Left ventricle myocardium inferior (tissue), 1 donor: ENCODE measurements around the gene SOWAHA. TPM values are rescaled to one million over a fixed set of nuclear protein-coding genes. Genes with fewer than 3 reads are reported as not detected.

Experiments used
- DNase-seq: peaks from one replicate; pipeline ENCODE4 v3.0.0-alpha.2; 2020
- H3K27ac ChIP-seq: fragments of 200-600 bp; replicated peaks from 2 replicates; pipeline ENCODE4 v1.8.0; 2021
- H3K27me3 ChIP-seq: fragments of 200-600 bp; 2 replicates; pipeline ENCODE4 v1.8.0; 2021; ENCODE audit warnings: low read depth
- H3K36me3 ChIP-seq: fragments of 200-600 bp; 2 replicates; pipeline ENCODE4 v1.8.0; 2021
- H3K4me1 ChIP-seq: fragments of 200-600 bp; 2 replicates; pipeline ENCODE4 v1.8.0; 2021
- H3K4me3 ChIP-seq: fragments of 200-600 bp; 2 replicates; pipeline ENCODE4 v1.8.0; 2021; ENCODE audit warnings: mild to moderate bottlenecking, moderate library complexity
- H3K9me3 ChIP-seq: fragments of 200-600 bp; replicated peaks from 2 replicates; pipeline ENCODE4 v1.8.0; 2021
- CTCF ChIP-seq: fragments of 200-600 bp; IDR thresholded peaks from 2 replicates; pipeline ENCODE4 v1.8.0; 2021; ENCODE audit warnings: antibody characterized with exemption, mild to moderate bottlenecking, borderline replicate concordance
- intact Hi-C: fragments of 100-400 bp; cut with micrococcal nuclease; formaldehyde crosslinking; loops from one replicate; pipeline ENCODE4 v1.11.0; 2022
- total RNA-seq: library from RNA; stranded (reverse); fragmentation: NEBNext Ultra II Directional; extraction: Animal tissue kit (Norgen Biotek cat#: 25700); gene quantifications from one replicate; pipeline ENCODE4 v1.2.1, GENCODE V29; 2021
- donor health status: DM: no; HTN: yes; CAD: no; lungs with severe emphysema.

Gene SOWAHA
- total RNA-seq, 1 donor from 2014 or later: not detected

DNA sequence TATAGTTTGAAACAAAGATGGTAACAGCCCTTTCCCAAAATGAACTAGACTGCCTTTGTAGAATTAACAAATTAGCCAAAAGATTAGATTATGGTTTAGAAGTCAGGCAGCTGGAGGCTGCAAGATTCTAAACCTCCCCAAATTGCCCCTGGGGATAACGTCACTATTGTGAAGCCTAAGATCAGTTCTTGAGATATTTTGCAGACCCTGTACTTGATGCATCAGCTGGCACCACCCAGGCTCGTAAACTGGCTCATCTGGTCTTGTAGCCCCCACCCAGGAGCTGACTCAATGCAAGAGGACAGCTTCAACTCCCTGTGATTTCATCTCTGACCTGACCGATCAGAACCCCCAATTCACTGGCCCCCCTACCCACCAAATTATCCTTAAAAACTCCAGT, 4.2 kb upstream of the SOWAHA start:
- H3K27me3 ChIP-seq: peaks cover 71% of the 10 kb centered on the region
- no peak overlapping the region for H3K4me3 ChIP-seq
- TF ChIP-seq CTCF: no peak
- H3K4me1 ChIP-seq: peaks cover 14% of the 10 kb centered on the region
- intact Hi-C loops: no loop called here
- DNase-seq: no peak
- H3K27ac ChIP-seq: no peak overlapping the region
- H3K36me3 ChIP-seq: no peaks in the 10 kb centered on the region
- H3K9me3 ChIP-seq: no peaks in the 10 kb centered on the region

DNA sequence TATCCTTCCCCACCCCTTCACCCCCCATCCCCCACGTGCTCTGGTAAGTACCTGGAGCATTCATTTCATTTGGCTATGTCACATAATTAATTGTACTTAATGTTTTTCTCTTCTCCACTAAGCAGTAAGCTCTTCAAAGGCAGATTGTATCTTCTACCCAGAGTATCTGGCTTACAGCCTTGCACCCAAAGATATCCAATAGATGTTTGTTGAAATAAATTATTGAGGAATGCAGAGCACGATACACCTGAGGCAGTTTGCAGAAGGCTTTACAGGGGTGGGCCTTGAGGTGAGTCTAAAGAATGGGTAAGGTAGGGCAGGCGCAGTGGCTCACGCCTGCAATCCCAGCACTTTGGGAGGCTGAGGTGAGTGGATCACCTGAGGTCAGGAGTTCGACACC, 2.5 kb upstream of the SOWAHA start:
- Histone ChIP-seq H3K27ac (no peak overlapping the region), H3K36me3 (no peaks in the 10 kb centered on the region), H3K27me3 (peaks cover 76% of the 10 kb centered on the region), H3K4me1 (peaks cover 19% of the 10 kb centered on the region), H3K4me3 (no peak overlapping the region), H3K9me3 (no peaks in the 10 kb centered on the region)
- intact Hi-C loops: loop anchor here (10.0 kb wide), 1 partner anchor 66 kb away; the partner anchor contains the start of gene CCNI2
- DNase-seq: no peak
- no peak for TF ChIP-seq CTCF

DNA sequence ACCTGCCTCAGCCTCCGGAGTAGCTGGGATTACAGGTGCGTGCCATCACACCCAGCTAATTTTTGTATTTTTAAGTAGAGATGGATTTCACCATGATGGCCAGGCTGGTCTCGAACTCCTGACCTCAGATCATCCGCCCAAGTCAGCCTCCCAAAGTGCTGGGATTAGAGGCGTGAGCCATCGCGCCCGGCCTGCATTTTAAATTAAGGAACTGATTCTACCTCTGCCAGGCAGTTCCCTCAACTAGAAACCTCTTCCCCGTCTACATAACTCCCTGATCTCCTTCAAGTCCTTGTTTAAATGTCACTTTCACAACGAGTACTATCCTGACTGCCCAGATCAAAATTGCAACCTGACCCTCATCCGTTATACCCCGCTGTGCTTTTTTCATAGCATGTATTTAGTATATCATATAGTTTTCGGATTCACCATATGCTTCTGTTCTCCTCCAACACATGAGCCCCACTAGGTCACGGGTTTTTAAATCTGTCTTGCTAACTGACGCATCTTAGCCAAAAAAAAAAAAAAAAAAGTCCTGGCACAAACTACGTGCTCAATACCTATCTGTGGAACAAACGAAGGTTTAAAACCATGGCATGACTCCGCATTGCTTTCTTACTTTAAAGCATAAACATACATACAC, 858 bp upstream of the SOWAHA start:
- TF ChIP-seq CTCF: no peak
- peaks cover 19% of the 10 kb centered on the region for H3K4me1 ChIP-seq
- H3K27me3 ChIP-seq: peaks cover 68% of the 10 kb centered on the region
- peak overlapping the region; percentile 66 for H3K4me3 ChIP-seq
- H3K27ac ChIP-seq: no peak overlapping the region
- DNase-seq: no peak
- intact Hi-C loops: loop anchor here (10.0 kb wide), 1 partner anchor 67 kb away; the partner anchor contains the start of gene CCNI2
- no peaks in the 10 kb centered on the region for H3K9me3 ChIP-seq
- H3K36me3 ChIP-seq: no peaks in the 10 kb centered on the region

- Histone ChIP-seq H3K9me3 (no peaks in the 10 kb centered on the region), H3K36me3 (no peaks in the 10 kb centered on the region), H3K4me1 (peaks cover 19% of the 10 kb centered on the region), H3K4me3 (peak overlapping the region; percentile 66), H3K27ac (no peak overlapping the region), H3K27me3 (peaks cover 59% of the 10 kb centered on the region)
- peak; percentile 16 for TF ChIP-seq CTCF
- intact Hi-C loops: loop anchor here (10.0 kb wide), 1 partner anchor 69 kb away; the partner anchor contains the start of gene CCNI2
- no peak for DNase-seq
Measured at GRCh38 chr5:132813599-132814502, 749 bp downstream of the SOWAHA start.

DNA sequence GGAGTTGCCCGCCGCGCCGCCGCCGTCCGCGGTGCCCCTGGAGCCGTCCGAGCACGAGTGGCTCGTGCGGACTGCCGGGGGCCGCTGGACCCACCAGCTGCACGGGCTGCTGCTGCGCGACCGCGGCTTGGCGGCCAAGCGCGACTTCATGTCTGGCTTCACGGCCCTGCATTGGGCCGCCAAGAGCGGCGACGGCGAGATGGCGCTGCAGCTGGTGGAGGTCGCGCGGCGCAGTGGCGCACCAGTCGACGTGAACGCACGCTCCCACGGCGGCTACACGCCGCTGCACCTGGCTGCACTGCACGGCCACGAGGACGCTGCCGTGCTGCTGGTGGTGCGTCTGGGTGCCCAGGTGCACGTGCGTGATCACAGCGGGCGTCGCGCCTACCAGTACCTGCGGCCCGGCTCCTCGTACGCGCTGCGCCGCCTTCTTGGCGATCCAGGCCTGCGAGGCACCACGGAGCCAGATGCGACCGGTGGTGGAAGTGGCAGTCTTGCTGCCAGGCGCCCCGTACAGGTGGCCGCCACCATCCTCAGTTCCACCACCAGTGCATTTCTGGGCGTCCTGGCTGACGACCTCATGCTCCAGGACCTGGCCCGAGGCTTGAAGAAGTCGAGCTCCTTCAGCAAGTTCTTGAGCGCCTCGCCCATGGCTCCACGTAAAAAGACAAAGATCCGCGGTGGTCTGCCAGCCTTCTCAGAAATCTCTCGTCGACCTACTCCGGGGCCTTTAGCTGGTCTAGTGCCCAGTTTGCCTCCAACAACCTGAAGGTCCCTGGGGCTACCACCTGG, 1.6 kb downstream of the SOWAHA start:
- intact Hi-C loops: loop anchor here (10.0 kb wide), 1 partner anchor 70 kb away; the partner anchor contains the start of gene CCNI2
- H3K4me3 ChIP-seq: peak overlapping the region; percentile 66
- H3K27me3 ChIP-seq: peaks cover 56% of the 10 kb centered on the region
- no peak overlapping the region for H3K27ac ChIP-seq
- peaks cover 21% of the 10 kb centered on the region for H3K4me1 ChIP-seq
- no peak for DNase-seq
- TF ChIP-seq CTCF: no peak
- no peaks in the 10 kb centered on the region for H3K9me3 ChIP-seq
- no peaks in the 10 kb centered on the region for H3K36me3 ChIP-seq
